HepG2 (cell line): Measurements from ENCODE around the gene CYTH2. TPM values are rescaled to one million over a fixed set of nuclear protein-coding genes. Genes with fewer than 3 reads are reported as not detected.
A peak's percentile ranks its signal among the peaks of the same experiment; 100 is the strongest.

Experiments used
- ARHGAP35 ChIP-seq: sonication (generic); formaldehyde crosslinking; IDR thresholded peaks from 2 replicates; pipeline ENCODE4 v1.9.0; 2022; ENCODE audit warnings: mild to moderate bottlenecking, inconsistent platforms, moderate library complexity, missing genetic modification reagents, borderline replicate concordance
- ATF1 ChIP-seq: IDR thresholded peaks from 2 replicates; pipeline ENCODE4 v1.6.1; 2016; ENCODE audit warnings: mild to moderate bottlenecking, control low read depth
- CBX2 ChIP-seq, 2 experiments: fragments of 200-600 bp in 1 of 2; sonication (generic); formaldehyde crosslinking in 1 of 2; IDR thresholded peaks; 2 replicates each; pipeline versions ENCODE4 v1.7.0 to v1.8.1; 2018 to 2022; ENCODE audit warnings: low read depth in 2 of 2, low read length in 1 of 2, mild to moderate bottlenecking in 1 of 2, missing genetic modification reagents in 1 of 2
- DBP ChIP-seq: sonication (generic); formaldehyde crosslinking; IDR thresholded peaks from 2 replicates; pipeline ENCODE4 v1.4.0; 2020; ENCODE audit warnings: missing genetic modification reagents; ENCODE audit errors: not compliant biosample characterization
- DMTF1 ChIP-seq: sonication (generic); formaldehyde crosslinking; IDR thresholded peaks from 2 replicates; pipeline ENCODE4 v1.4.0; 2020; ENCODE audit warnings: mild to moderate bottlenecking, missing genetic modification reagents
- HNRNPL ChIP-seq: fragments of 200-400 bp; formaldehyde crosslinking; IDR thresholded peaks from 2 replicates; pipeline ENCODE4 v1.6.1; 2017; ENCODE audit warnings: mild to moderate bottlenecking, low read depth, low read length
- HNRNPUL1 ChIP-seq: fragments of 200-400 bp; formaldehyde crosslinking; IDR thresholded peaks from 2 replicates; pipeline ENCODE4 v1.6.1; 2017; ENCODE audit warnings: low read depth, mild to moderate bottlenecking, low read length, moderate library complexity
- RFXANK ChIP-seq: IDR thresholded peaks from 2 replicates; pipeline ENCODE4 v1.6.1; 2016
- RORA ChIP-seq: sonication (generic); formaldehyde crosslinking; IDR thresholded peaks from 2 replicates; pipeline ENCODE4 v1.5.0; 2020; ENCODE audit warnings: mild to moderate bottlenecking, missing genetic modification reagents, moderate library complexity
- SMAD1 ChIP-seq: sonication (generic); formaldehyde crosslinking; IDR thresholded peaks from 2 replicates; pipeline ENCODE4 v1.4.0; 2020; ENCODE audit warnings: missing genetic modification reagents, low read depth, mild to moderate bottlenecking, borderline replicate concordance
- ZBTB10 ChIP-seq: sonication (generic); formaldehyde crosslinking; IDR thresholded peaks from 2 replicates; pipeline ENCODE4 v1.4.0; 2020; ENCODE audit warnings: missing genetic modification reagents, borderline replicate concordance
- ZBTB21 ChIP-seq: sonication (generic); formaldehyde crosslinking; IDR thresholded peaks from 2 replicates; pipeline ENCODE4 v1.4.0; 2020; ENCODE audit warnings: missing genetic modification reagents
- ZBTB3 ChIP-seq: sonication (generic); formaldehyde crosslinking; IDR thresholded peaks from 2 replicates; pipeline ENCODE4 v1.4.0; 2020; ENCODE audit warnings: low read depth, mild to moderate bottlenecking, moderate library complexity, missing genetic modification reagents, borderline replicate concordance
- ZNF232 ChIP-seq: sonication (generic); formaldehyde crosslinking; IDR thresholded peaks from 2 replicates; pipeline ENCODE4 v1.4.0; 2020; ENCODE audit warnings: missing genetic modification reagents, borderline replicate concordance
- ZNF260 ChIP-seq: sonication (generic); formaldehyde crosslinking; IDR thresholded peaks from 2 replicates; pipeline ENCODE4 v1.4.0; 2020; ENCODE audit warnings: missing genetic modification reagents, low read depth, mild to moderate bottlenecking, borderline replicate concordance
- ZNF263 ChIP-seq: sonication (generic); formaldehyde crosslinking; IDR thresholded peaks from 2 replicates; pipeline ENCODE4 v1.4.0; 2020; ENCODE audit warnings: missing genetic modification reagents
- ZNF333 ChIP-seq: sonication (generic); formaldehyde crosslinking; IDR thresholded peaks from 2 replicates; pipeline ENCODE4 v1.4.0; 2020; ENCODE audit warnings: mild to moderate bottlenecking, missing genetic modification reagents, borderline replicate concordance
- ZNF615 ChIP-seq: sonication (generic); formaldehyde crosslinking; IDR thresholded peaks from 2 replicates; pipeline ENCODE4 v1.5.0; 2020; ENCODE audit warnings: mild to moderate bottlenecking, missing genetic modification reagents, borderline replicate concordance
- ZNF672 ChIP-seq: sonication (generic); formaldehyde crosslinking; IDR thresholded peaks from 2 replicates; pipeline ENCODE4 v1.8.1; 2022; ENCODE audit warnings: missing genetic modification reagents
- ZNF883 ChIP-seq: sonication (generic); formaldehyde crosslinking; IDR thresholded peaks from 2 replicates; pipeline ENCODE4 v1.5.1; 2020; ENCODE audit warnings: mild to moderate bottlenecking, missing genetic modification reagents; ENCODE audit errors: not compliant biosample characterization
- ZSCAN5A ChIP-seq: sonication (generic); formaldehyde crosslinking; IDR thresholded peaks from 2 replicates; pipeline ENCODE4 v1.8.0; 2022; ENCODE audit warnings: mild to moderate bottlenecking, missing genetic modification reagents, borderline replicate concordance
- ZSCAN9 ChIP-seq: IDR thresholded peaks from 2 replicates; pipeline ENCODE4 v1.6.1; 2016; ENCODE audit warnings: borderline replicate concordance
- polyA plus RNA-seq, 8 experiments: library from polyadenylated mRNA; depleted of rRNA in 3 of 8; stranded (reverse) in 7 of 8; unstranded in 1 of 8; fragments of >200 nt; fragmentation: Illumina TruSeq in 4 of 8; extraction: Trizol in 4 of 8; gene quantifications; 2 replicates each; pipeline versions ENCODE4 v1.2.1 to v1.2.3, GENCODE V29; 2011 to 2016; ENCODE audit warnings: low read depth in 4 of 8, missing spikeins in 1 of 8, mixed read lengths in 1 of 8; ENCODE audit not compliant: insufficient read depth in 1 of 8
- total RNA-seq, 5 experiments: library from RNA; depleted of rRNA; stranded (reverse); fragments of >200 nt; fragmentation: Illumina TruSeq; extraction: Trizol; gene quantifications; 2 replicates each; pipeline ENCODE4 v1.2.3, GENCODE V29; 2016; ENCODE audit warnings: low read depth in 1 of 5

Gene CYTH2
- total and polyA plus RNA-seq, 2 of the 13 experiments (the other 11 are each of a cell fraction or from before 2014, with no cell fraction given) = 16.5 to 39.3 TPM

- no peak for TF ChIP-seq HNRNPUL1
- no peak for TF ChIP-seq ZNF672 (CRISPR knock-in tag)
- no peak for TF ChIP-seq DBP (CRISPR knock-in tag)
- TF ChIP-seq SMAD1 (CRISPR knock-in tag) = no peak
- TF ChIP-seq ZNF263 (CRISPR knock-in tag) = no peak
- TF ChIP-seq RORA (CRISPR knock-in tag) = no peak
- TF ChIP-seq ZBTB10 (CRISPR knock-in tag) = no peak
- no peak for TF ChIP-seq DMTF1 (CRISPR knock-in tag)
- no peak for TF ChIP-seq ZNF232
- no peak for TF ChIP-seq ZSCAN5A (CRISPR knock-in tag)
- no peak for TF ChIP-seq HNRNPL
- TF ChIP-seq ZBTB21 (CRISPR knock-in tag) = no peak
- no peak for TF ChIP-seq ARHGAP35 (CRISPR knock-in tag)
- no peak for TF ChIP-seq ZSCAN9 (CRISPR knock-in tag)
- no peak for TF ChIP-seq CBX2 (IDR thresholded peaks at IDR 0.05; ENCODE audit: low read depth, low read length)
- TF ChIP-seq CBX2 (CRISPR knock-in tag; IDR thresholded peaks at IDR 0.05; ENCODE audit: low read depth) = no peak
- 0 out of 2 replicates have a peak, but pooled peaks have one; percentile 11 for TF ChIP-seq RFXANK (CRISPR knock-in tag)
- no peak for TF ChIP-seq ZNF333
- TF ChIP-seq ZNF883 (CRISPR knock-in tag) = no peak
- no peak for TF ChIP-seq ZNF260 (CRISPR knock-in tag)
- no peak for TF ChIP-seq ATF1 (CRISPR knock-in tag)
- no peak for TF ChIP-seq ZBTB3 (CRISPR knock-in tag)
- TF ChIP-seq ZNF615 (CRISPR knock-in tag) = no peak; the same call in 1 of the 2 replicates
Measured at GRCh38 chr19:48445256-48445605, 23.9 kb upstream of the CYTH2 start (continued).
